Astrocyte of the spinal cord (primary cell): ENCODE data around the gene IMPDH1.

Source experiments
- DNase-seq: peaks from one replicate; pipeline ENCODE4 v3.0.0; 2011; ENCODE audit warnings: low read depth, low spot score
- H3K4me3 ChIP-seq: 2 replicates; pipeline ENCODE4 v1.5.1; 2011; ENCODE audit warnings: low read depth, mild to moderate bottlenecking, low read length, moderate library complexity
- CTCF ChIP-seq: IDR thresholded peaks from 2 replicates; pipeline ENCODE4 v1.5.1; 2012; ENCODE audit warnings: low read depth, mild to moderate bottlenecking, low read length, inconsistent platforms
- in situ Hi-C: cut with HindIII; loops from 2 replicates; pipeline ENCODE4 v1.10.0; 2017; ENCODE audit warnings: low sequenced_read_pairs

Gene IMPDH1

GRCh38 chr7:128400566-128400965 lies 9.2 kb downstream of the IMPDH1 start:
- DNase-seq, result no peak
- no peak overlapping the region for H3K4me3 ChIP-seq
- in situ Hi-C loops, result no loop called here
- no peak for TF ChIP-seq CTCF

GRCh38 chr7:128399991-128400390 lies 9.8 kb downstream of the IMPDH1 start:
- H3K4me3 ChIP-seq, result no peak overlapping the region
- no peak for TF ChIP-seq CTCF
- in situ Hi-C loops, result no loop called here
- no peak for DNase-seq

DNA sequence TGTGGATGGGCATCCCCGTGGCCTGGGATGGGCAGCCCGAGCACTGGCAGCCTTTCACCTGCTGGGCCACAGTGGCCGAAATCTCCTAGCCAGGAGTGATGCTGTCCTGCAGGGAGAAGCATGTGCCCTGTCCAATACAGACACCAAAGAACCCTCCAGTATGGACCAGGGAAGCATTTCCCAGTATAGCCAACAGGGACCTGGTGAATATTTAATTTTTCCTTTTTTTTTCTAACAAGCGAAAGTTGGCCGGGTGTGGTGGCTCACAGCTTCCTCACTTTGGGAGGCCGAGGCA lies 11.0 kb downstream of the IMPDH1 start:
- in situ Hi-C loops, result no loop called here
- no peak for DNase-seq
- H3K4me3 ChIP-seq, result no peak overlapping the region
- no peak for TF ChIP-seq CTCF

GRCh38 chr7:128398016-128398840 lies 11.6 kb downstream of the IMPDH1 start:
- in situ Hi-C loops, result no loop called here
- peak; percentile 99 for TF ChIP-seq CTCF
- DNase-seq, result peak; percentile 39

GRCh38 chr7:128396357-128396756 lies 13.4 kb downstream of the IMPDH1 start:
- no peak overlapping the region for H3K4me3 ChIP-seq
- TF ChIP-seq CTCF, result no peak
- in situ Hi-C loops, result no loop called here

More at GRCh38 chr7:128398016-128398840, 11.6 kb downstream of the IMPDH1 start:
- H3K4me3 ChIP-seq, result no peak overlapping the region

DNA sequence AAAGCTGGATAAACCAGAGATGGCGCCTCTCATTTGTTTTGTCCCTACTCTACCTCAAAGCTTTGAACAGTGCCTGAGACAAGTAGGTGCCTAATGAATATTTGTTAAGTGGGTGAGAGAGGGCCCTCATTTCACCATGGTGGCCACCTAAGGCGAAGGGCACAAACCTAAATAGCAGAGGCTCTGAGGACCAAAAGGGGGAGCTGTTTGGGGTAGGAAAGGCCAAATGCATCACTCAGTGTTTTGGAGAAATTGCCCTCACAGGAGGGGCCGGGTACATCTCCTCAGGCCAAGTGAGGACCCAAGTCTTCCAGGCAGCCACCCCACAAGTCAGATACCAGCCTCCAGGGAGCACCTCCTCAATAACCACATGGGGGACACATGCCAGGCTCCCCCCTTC lies 14.0 kb downstream of the IMPDH1 start:
- in situ Hi-C loops, result no loop called here
- DNase-seq, result no peak
- no peak overlapping the region for H3K4me3 ChIP-seq
- TF ChIP-seq CTCF, result peak; percentile 36

More at GRCh38 chr7:128396357-128396756, 13.4 kb downstream of the IMPDH1 start:
- DNase-seq, result no peak
